ENCODE data around the gene GDPD5. TPM values are rescaled to one million over a fixed set of nuclear protein-coding genes. Genes with fewer than 3 reads are reported as not detected.

GDPD5 gene
- total RNA-seq, 1 donor from 2014 or later: 14.5 TPM

- peaks cover 53% of the 10 kb centered on the region for H3K36me3 Mint-ChIP-seq (ENCODE audit: low read depth)
- H3K27ac Mint-ChIP-seq: peak within 1 kb of the TSS; percentile 99
- intact Hi-C loops (cut with micrococcal nuclease): no loop called here
- peak; percentile 97 for DNase-seq
- peaks cover 12% of the 10 kb centered on the region for H3K27me3 Mint-ChIP-seq
- H3K9me3 Mint-ChIP-seq: no peaks in the 10 kb centered on the region
- peak within 1 kb of the TSS; percentile 98 for H3K4me3 Mint-ChIP-seq
- peaks cover 39% of the 10 kb centered on the region for H3K4me1 Mint-ChIP-seq
Measured at GRCh38 chr11:75399344-75400145, 126.2 kb downstream of the GDPD5 start, which contains the start of gene RPS3. Gene RPS3 (plus strand): TSS chr11:75399518. CDS start chr11:75399548, 30 bp downstream.

GRCh38 chr11:75398906-75399305, 126.8 kb downstream of the GDPD5 start:
- H3K27me3 Mint-ChIP-seq: peaks cover 15% of the 10 kb centered on the region
- peaks cover 36% of the 10 kb centered on the region for H3K4me1 Mint-ChIP-seq
- H3K27ac Mint-ChIP-seq: peak overlapping the region; percentile 99
- intact Hi-C loops (cut with micrococcal nuclease): no loop called here
- peak overlapping the region; percentile 98 for H3K4me3 Mint-ChIP-seq
- no peaks in the 10 kb centered on the region for H3K9me3 Mint-ChIP-seq
- H3K36me3 Mint-ChIP-seq (ENCODE audit: low read depth): peaks cover 47% of the 10 kb centered on the region
- DNase-seq: no peak

- peaks cover under 1% of the 10 kb centered on the region for H3K36me3 Mint-ChIP-seq (ENCODE audit: low read depth)
- no peaks in the 10 kb centered on the region for H3K9me3 Mint-ChIP-seq
- H3K4me1 Mint-ChIP-seq: peaks cover 8% of the 10 kb centered on the region
- intact Hi-C loops (cut with micrococcal nuclease): no loop called here
- H3K27ac Mint-ChIP-seq: no peak overlapping the region
- no peak for DNase-seq
- no peak overlapping the region for H3K4me3 Mint-ChIP-seq
- H3K27me3 Mint-ChIP-seq: peaks cover 26% of the 10 kb centered on the region
Measured at GRCh38 chr11:75394085-75394840, 131.5 kb downstream of the GDPD5 start.

- Mint-ChIP-seq H3K27me3 (peaks cover 26% of the 10 kb centered on the region), H3K27ac (no peak overlapping the region), H3K4me1 (peaks cover 2% of the 10 kb centered on the region), H3K9me3 (no peaks in the 10 kb centered on the region), H3K4me3 (no peak overlapping the region), H3K36me3 (ENCODE audit: low read depth) (no peaks in the 10 kb centered on the region)
- intact Hi-C loops (cut with micrococcal nuclease): loop anchor here (2.0 to 5.0 kb wide), 2 partner anchors 38 to 55 kb away; partner anchors contain the start of gene ARRB1
- no peak for DNase-seq
Measured at GRCh38 chr11:75389925-75390324, 135.8 kb downstream of the GDPD5 start.

GRCh38 chr11:75389276-75389605, 136.5 kb downstream of the GDPD5 start:
- peaks cover 21% of the 10 kb centered on the region for H3K27me3 Mint-ChIP-seq
- H3K36me3 Mint-ChIP-seq (ENCODE audit: low read depth): no peaks in the 10 kb centered on the region
- H3K27ac Mint-ChIP-seq: no peak overlapping the region
- no peaks in the 10 kb centered on the region for H3K9me3 Mint-ChIP-seq
- intact Hi-C loops (cut with micrococcal nuclease): loop anchor here (2.0 to 5.0 kb wide), 2 partner anchors 37 to 56 kb away; partner anchors contain the start of gene ARRB1
- peaks cover 6% of the 10 kb centered on the region for H3K4me1 Mint-ChIP-seq
- H3K4me3 Mint-ChIP-seq: no peak overlapping the region
- DNase-seq: no peak

GRCh38 chr11:75388386-75389275, 137.1 kb downstream of the GDPD5 start:
- H3K4me1 Mint-ChIP-seq: peaks cover 10% of the 10 kb centered on the region
- intact Hi-C loops (cut with micrococcal nuclease): loop anchor here (1.0 to 5.0 kb wide), 4 partner anchors 36 to 144 kb away; partner anchors contain the start of gene ARRB1
- no peak overlapping the region for H3K4me3 Mint-ChIP-seq
- no peaks in the 10 kb centered on the region for H3K36me3 Mint-ChIP-seq (ENCODE audit: low read depth)
- peak; percentile 92 for DNase-seq
- H3K27me3 Mint-ChIP-seq: peaks cover 20% of the 10 kb centered on the region
- H3K9me3 Mint-ChIP-seq: no peaks in the 10 kb centered on the region
- no peak overlapping the region for H3K27ac Mint-ChIP-seq

GRCh38 chr11:75387736-75388294, 137.9 kb downstream of the GDPD5 start:
- intact Hi-C loops (cut with micrococcal nuclease): loop anchor here (1.0 to 5.0 kb wide), 4 partner anchors 36 to 144 kb away; partner anchors contain the start of gene ARRB1
- Mint-ChIP-seq H3K27ac (no peak overlapping the region), H3K4me1 (peaks cover 17% of the 10 kb centered on the region), H3K36me3 (ENCODE audit: low read depth) (no peaks in the 10 kb centered on the region), H3K27me3 (peaks cover 20% of the 10 kb centered on the region), H3K4me3 (no peak overlapping the region), H3K9me3 (no peaks in the 10 kb centered on the region)
- DNase-seq: no peak

- no peaks in the 10 kb centered on the region for H3K9me3 Mint-ChIP-seq
- H3K27me3 Mint-ChIP-seq: peaks cover 20% of the 10 kb centered on the region
- no peaks in the 10 kb centered on the region for H3K36me3 Mint-ChIP-seq (ENCODE audit: low read depth)
- no peak for DNase-seq
- peaks cover 17% of the 10 kb centered on the region for H3K4me1 Mint-ChIP-seq
- no peak overlapping the region for H3K27ac Mint-ChIP-seq
- intact Hi-C loops (cut with micrococcal nuclease): loop anchor here (5.0 kb wide), 1 partner anchor 35 kb away; the partner anchor contains the start of gene ARRB1
- H3K4me3 Mint-ChIP-seq: no peak overlapping the region
Measured at GRCh38 chr11:75386942-75387630, 138.7 kb downstream of the GDPD5 start.

Other genes starting within 250 kb of the GDPD5 start
- 22.7 and 23.8 TPM in 2 replicates for gene ARRB1, start 174.3 kb downstream of the GDPD5 start, total RNA-seq
- gene RPS3, start 126.4 kb downstream of the GDPD5 start, total RNA-seq: 3,383 and 3,385 TPM in 2 replicates
- 1.7 and 2.0 TPM in 2 replicates for gene KLHL35, start 92.7 kb downstream of the GDPD5 start, total RNA-seq
- 29.6 and 30.3 TPM in 2 replicates for gene SERPINH1, start 36.3 kb upstream of the GDPD5 start, total RNA-seq
- 0.09 and 0.14 TPM in 2 replicates for gene MAP6, start 143.1 kb upstream of the GDPD5 start, total RNA-seq
- not detected in 2 replicates for gene MOGAT2, start 191.9 kb upstream of the GDPD5 start, total RNA-seq
- gene DGAT2, start 242.8 kb upstream of the GDPD5 start, total RNA-seq: 7.3 and 8.6 TPM in 2 replicates